GM21447 (cell line): ENCODE results near the gene SPATA2L.

Source experiments
- ATAC-seq: cut with Tn5 transposase; IDR thresholded peaks from one replicate; pipeline ENCODE4 v1.9.1; 2021; ENCODE audit not compliant: unreplicated experiment

Gene SPATA2L

GRCh38 chr16:89729293-89729692 lies 27.8 kb upstream of the SPATA2L start:
- no peak for ATAC-seq

DNA sequence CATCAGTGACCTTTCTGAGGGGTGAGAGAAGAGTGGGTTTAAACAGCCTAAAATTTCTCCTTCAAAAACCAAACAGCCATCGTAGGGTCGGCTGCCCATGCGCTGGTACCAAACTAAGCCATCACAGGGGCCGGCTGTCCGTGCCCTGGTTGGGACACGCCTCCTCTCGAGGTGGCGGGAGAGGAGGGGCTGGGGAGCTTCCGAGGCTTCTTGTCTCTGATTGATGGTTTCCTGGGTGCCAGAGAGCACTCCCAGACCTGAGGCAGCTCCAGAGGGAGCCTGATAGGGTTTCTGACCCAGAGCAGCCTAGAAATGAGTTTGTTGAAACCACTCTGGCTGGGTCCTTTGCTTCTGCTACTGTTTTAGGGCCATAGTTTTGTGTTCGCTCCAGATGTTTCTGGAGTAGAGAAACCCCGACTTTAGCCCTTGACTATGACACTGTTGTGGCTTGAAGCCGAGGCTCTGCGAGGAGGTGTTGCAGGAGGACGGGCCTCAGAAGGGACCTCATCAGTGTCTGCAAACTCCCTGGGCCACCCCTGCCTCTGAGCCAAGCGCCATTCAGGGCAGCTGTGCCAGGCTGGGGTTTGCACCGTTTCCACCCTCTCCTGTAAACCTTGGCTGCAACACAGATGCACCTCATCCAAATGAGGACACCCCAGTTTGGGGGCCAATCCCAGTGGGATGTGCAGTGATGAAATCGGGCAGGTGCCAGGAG lies 26.1 kb upstream of the SPATA2L start:
- no peak for ATAC-seq

- no peak for ATAC-seq
Observed at GRCh38 chr16:89723279-89724250, 22.1 kb upstream of the SPATA2L start.

GRCh38 chr16:89722392-89723278 lies 21.1 kb upstream of the SPATA2L start:
- peak; percentile 26 for ATAC-seq

- peak; percentile 36 for ATAC-seq
Observed at GRCh38 chr16:89721546-89722391, 20.3 kb upstream of the SPATA2L start.

GRCh38 chr16:89720813-89721545 lies 19.5 kb upstream of the SPATA2L start, which contains the start of the genes VPS9D1 and ZNF276:
Gene VPS9D1, minus strand, starts transcription at chr16:89720898. Its CDS starts 37 bp downstream, at chr16:89720861.
Gene ZNF276, plus strand, starts transcription at chr16:89721537. Its CDS starts 104 bp downstream, at chr16:89721641.
- peak; percentile 42 for ATAC-seq

GRCh38 chr16:89720551-89720812 lies 19.0 kb upstream of the SPATA2L start:
- ATAC-seq, result peak; percentile 13

DNA sequence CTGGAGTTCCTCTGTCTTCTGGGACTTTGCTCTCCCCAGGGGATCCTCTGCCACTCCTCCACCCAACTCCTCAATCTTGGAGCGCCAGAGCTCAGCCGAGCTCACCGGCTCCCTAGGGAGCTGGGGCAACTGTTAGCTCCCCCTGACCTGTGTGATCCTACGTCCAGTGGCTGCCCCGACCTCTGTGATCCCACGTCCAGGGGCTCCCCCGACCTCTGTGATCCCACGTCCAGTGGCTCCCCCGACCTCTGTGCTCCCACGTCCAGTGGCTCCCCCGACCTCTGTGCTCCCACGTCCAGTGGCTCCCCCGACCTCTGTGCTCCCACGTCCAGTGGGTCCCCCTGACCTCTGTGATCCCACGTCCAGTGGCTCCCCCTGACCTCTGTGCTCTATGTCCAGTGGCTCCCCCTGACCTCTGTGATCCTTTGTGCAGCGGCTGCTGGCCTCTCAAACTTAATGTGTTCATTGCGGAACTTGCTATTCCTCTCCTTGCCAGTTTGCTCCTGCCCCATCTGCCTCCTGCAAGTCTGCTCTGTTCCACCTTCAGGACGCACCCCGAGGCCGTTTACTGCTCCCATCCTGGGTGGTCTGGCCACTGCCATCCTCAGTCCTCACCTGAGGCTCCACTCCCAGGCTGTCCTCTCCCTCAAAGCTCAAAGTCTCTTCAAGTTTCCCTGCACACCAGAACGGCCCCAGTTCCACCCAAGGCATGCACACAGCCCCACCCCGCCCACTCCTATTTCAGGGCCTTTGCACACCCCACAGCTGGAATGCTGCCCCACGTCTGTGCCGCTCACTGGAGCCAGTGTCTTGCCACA lies 16.4 kb upstream of the SPATA2L start:
- no peak for ATAC-seq

DNA sequence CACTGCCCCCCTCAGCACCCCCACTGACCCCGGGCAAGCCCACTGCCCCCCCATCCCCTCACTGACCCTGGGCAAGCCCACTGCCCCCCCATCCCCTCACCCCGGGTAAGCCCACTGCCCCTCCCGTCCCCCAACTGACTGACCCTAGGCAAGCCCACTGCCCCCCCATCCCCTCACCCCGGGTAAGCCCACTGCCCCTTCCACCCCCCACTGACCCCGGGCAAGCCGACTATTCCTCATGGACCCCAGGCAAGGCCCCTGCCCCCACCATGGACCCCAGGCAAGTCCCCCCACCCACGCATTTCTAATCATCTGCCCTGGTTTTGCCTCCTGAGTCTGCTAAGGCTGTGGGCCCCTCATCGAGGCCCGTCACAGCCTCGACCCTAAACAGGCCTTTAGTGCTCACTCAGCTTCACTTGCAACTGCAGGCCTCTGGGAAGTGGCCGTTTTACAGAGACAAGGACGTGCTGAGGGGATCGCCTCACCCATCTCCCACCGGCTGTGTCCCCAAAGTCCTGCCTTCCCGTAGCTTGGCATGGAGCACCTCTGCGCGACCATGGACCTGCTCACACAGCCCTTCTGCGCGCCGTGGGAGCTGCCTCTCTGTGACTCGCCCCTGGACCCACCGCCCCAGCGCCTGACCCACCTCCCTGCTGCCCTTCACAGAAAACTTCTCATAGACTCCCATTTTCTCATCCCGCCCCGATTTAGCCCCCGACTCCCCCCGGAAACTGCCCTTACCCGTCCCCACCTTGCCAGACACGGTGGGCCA lies 15.6 kb upstream of the SPATA2L start:
- no peak for ATAC-seq

- no peak for ATAC-seq
Observed at GRCh38 chr16:89716493-89716892, 15.0 kb upstream of the SPATA2L start.

DNA sequence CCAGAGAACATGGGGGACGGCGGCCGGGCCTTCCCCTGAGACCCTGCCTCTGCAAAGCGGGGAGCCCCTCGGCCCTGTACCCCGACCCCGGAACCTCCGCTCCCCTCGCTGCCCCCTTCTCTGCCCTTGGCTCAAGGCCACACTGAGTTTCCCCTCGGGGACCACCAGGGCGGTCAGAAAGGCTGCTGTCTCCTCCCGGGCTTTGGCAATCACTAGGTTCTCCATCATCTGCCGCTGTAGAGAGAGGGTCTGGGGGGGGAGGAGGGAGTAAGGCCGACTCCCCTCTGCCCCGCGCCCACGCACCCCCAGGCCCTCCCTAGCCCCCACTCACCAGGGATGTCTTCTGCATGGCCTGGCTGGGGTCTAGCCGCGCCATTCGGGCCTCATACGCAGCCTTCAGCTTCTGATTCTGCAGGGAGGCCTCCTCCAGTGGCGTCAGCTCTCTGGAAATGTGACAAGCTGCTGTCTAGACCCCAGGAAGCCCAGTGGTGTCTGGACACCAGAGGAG lies 10.8 kb upstream of the SPATA2L start:
- ATAC-seq, result no peak

- peak; percentile 53 for ATAC-seq
Observed at GRCh38 chr16:89711601-89712273, 10.2 kb upstream of the SPATA2L start.

GRCh38 chr16:89710709-89711564 lies 9.4 kb upstream of the SPATA2L start:
- ATAC-seq, result no peak

DNA sequence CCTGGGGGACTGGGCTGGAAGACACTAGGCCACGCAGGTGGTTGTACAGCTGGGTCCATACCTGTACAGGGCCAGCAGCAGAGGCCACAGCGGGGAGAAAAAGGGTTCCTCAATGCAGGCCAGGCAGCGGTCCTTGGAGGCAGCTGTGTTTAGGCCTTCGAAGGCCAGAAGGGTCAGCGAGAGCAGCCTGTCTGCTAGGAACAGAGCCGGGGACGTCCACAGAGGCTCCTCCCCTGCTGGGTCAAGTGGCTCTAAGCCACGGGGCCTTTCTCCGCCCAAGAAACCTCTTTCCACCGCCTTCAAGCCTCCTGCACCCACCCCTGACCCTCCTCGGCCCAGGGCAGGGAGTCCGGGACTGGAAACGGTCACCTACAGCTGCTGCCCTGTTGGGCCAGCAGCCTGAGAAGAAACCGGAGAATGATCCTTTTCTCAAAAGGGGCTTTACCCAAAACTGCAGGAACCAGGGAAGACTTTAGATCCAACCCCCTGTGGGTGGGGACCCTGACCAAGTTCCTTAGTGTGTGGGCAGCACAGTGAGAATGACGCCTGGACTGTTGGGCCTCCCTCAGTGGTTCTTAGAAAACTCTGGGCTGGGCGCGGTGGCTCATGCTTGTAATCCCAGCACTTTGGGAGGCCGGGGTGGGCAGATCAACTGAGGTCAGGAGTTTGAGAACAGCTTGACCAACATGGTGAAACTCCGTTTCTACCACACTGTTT lies 8.4 kb upstream of the SPATA2L start:
- ATAC-seq, result no peak

DNA sequence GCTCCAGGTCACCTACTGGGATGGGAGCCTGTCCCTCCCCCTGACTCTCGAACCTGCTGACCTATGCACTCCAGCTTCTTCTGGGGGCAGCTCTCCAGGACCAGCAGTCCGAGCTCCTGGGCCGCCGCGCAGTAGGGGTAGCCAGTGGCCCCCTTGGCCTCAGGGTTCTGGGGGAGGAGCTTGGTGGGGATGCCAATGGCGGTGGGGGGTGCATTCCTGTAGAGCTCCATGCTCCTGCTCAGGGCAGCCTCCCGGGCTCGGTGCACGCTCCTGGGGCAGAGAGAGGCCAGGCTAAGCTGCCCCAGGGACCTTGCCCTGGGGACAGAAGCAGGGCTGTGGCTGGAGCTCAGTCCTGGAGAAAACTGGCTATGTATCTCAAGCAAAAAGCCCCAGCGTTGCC lies 7.7 kb upstream of the SPATA2L start:
- ATAC-seq, result no peak
